Progenitor cell of endocrine pancreas (in vitro differentiated cells): ENCODE results near the gene MTPN. TPM values are rescaled to one million over a fixed set of nuclear protein-coding genes. Genes with fewer than 3 reads are reported as not detected.

Experiments used
- DNase-seq: peaks from one replicate; pipeline ENCODE4 v3.0.0; 2021; ENCODE audit warnings: low spot score; ENCODE audit not compliant: unreplicated experiment
- H3K27ac Mint-ChIP-seq: 2 replicates; pipeline ENCODE4 v1.8.0; 2021; ENCODE audit warnings: mild to moderate bottlenecking, moderate library complexity, mixed read lengths
- H3K27me3 Mint-ChIP-seq: 2 replicates; pipeline ENCODE4 v1.8.0; 2021; ENCODE audit warnings: mixed read lengths
- H3K36me3 Mint-ChIP-seq: 2 replicates; pipeline ENCODE4 v1.8.0; 2022; ENCODE audit warnings: mixed read lengths; ENCODE audit not compliant: insufficient read depth
- H3K4me1 Mint-ChIP-seq: 2 replicates; pipeline ENCODE4 v1.8.0; 2021; ENCODE audit warnings: low read depth, mixed read lengths
- H3K4me3 Mint-ChIP-seq: 2 replicates; pipeline ENCODE4 v1.8.0; 2021; ENCODE audit warnings: low read depth, mild to moderate bottlenecking, moderate library complexity, mixed read lengths
- H3K9me3 Mint-ChIP-seq: 2 replicates; pipeline ENCODE4 v1.8.0; 2021; ENCODE audit warnings: low read depth, mixed read lengths
- total RNA-seq: library from RNA; stranded (reverse); gene quantifications from 2 replicates; pipeline ENCODE4 v1.2.1, GENCODE V29; 2021
- TF ChIP-seq, protein P1 (sequence below): fragments of 200-600 bp; sonication (generic); IDR thresholded peaks from one replicate; pipeline ENCODE4 v1.5.0; 2021; ENCODE audit warnings: antibody characterized with exemption, mild to moderate bottlenecking; ENCODE audit not compliant: unreplicated experiment

Gene MTPN
- total RNA-seq, 1 donor from 2014 or later: 91.6 TPM

GRCh38 chr7:135990258-135990657 lies 13.1 kb upstream of the MTPN start:
- Mint-ChIP-seq H3K9me3 (peaks cover 4% of the 10 kb centered on the region), H3K4me1 (peaks cover 2% of the 10 kb centered on the region)

GRCh38 chr7:135981958-135982646 lies 4.9 kb upstream of the MTPN start:
- peaks cover 9% of the 10 kb centered on the region for H3K9me3 Mint-ChIP-seq
- no peak overlapping the region for H3K4me3 Mint-ChIP-seq
- no peak for DNase-seq
- no peaks in the 10 kb centered on the region for H3K36me3 Mint-ChIP-seq
- TF ChIP-seq, protein P1, sequence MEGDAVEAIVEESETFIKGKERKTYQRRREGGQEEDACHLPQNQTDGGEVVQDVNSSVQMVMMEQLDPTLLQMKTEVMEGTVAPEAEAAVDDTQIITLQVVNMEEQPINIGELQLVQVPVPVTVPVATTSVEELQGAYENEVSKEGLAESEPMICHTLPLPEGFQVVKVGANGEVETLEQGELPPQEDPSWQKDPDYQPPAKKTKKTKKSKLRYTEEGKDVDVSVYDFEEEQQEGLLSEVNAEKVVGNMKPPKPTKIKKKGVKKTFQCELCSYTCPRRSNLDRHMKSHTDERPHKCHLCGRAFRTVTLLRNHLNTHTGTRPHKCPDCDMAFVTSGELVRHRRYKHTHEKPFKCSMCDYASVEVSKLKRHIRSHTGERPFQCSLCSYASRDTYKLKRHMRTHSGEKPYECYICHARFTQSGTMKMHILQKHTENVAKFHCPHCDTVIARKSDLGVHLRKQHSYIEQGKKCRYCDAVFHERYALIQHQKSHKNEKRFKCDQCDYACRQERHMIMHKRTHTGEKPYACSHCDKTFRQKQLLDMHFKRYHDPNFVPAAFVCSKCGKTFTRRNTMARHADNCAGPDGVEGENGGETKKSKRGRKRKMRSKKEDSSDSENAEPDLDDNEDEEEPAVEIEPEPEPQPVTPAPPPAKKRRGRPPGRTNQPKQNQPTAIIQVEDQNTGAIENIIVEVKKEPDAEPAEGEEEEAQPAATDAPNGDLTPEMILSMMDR: no peak
- peaks cover 5% of the 10 kb centered on the region for H3K4me1 Mint-ChIP-seq
- H3K27ac Mint-ChIP-seq: no peak overlapping the region
- H3K27me3 Mint-ChIP-seq: no peaks in the 10 kb centered on the region

More at GRCh38 chr7:135990258-135990657, 13.1 kb upstream of the MTPN start:
- TF ChIP-seq, protein P1: no peak
- H3K27ac Mint-ChIP-seq: no peak overlapping the region
- no peaks in the 10 kb centered on the region for H3K36me3 Mint-ChIP-seq
- H3K4me3 Mint-ChIP-seq: no peak overlapping the region
- no peaks in the 10 kb centered on the region for H3K27me3 Mint-ChIP-seq
- DNase-seq: no peak

DNA sequence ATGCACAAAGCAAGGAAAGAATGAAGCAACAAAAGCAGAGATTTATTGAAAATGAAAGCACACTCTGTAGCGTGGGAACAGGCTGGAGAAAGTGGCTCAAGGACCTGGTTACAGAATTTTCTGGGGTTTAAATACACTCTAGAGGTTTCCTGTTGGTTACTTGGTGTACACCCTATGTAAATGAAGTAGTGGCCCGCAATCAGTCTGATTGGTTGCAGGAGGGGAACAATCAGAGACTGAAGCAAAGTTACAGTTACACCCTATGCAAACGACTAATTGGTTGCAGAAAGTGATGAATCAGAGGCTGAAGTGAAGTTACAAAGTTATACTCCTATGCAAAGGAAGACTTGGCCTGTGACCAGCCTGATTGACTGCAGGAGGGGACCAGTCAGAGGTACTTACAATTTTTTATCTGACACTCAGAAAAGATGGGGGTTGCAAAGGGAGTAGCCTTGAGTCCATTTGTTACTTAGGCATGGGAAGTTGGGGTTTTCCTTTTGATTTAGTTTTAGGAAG lies 3.6 kb upstream of the MTPN start:
- TF ChIP-seq, protein P1: no peak
- H3K27me3 Mint-ChIP-seq: no peaks in the 10 kb centered on the region

DNA sequence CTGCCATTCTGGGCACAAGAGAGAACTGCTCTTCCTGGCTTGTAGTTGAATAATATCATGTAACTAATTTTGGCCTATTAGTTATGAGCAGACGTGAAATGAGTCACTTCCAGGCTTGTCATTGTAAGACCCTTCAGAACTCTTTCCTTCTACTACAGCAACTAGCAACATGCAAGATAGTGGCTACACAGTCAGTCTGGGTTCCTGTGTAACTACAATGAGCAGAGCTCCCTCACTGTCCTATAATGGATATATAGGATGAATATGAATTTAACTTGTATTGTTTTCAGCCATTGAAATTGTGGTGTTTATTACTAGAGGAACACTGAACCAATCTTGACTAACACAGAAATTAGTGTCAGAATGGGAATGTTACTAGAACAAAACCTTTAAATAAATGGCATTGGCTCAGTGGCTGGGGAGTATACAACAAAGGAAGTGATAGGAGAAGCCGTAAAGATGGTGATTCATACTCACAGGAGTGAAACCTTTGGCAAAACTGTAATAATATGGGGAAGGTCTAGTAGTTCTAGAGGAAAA lies 2.9 kb upstream of the MTPN start:
- H3K4me1 Mint-ChIP-seq: peaks cover 14% of the 10 kb centered on the region
- peaks cover 4% of the 10 kb centered on the region for H3K9me3 Mint-ChIP-seq
- no peak overlapping the region for H3K27ac Mint-ChIP-seq
- no peak for DNase-seq
- TF ChIP-seq, protein P1: no peak
- no peaks in the 10 kb centered on the region for H3K27me3 Mint-ChIP-seq
- H3K36me3 Mint-ChIP-seq: no peaks in the 10 kb centered on the region
- no peak overlapping the region for H3K4me3 Mint-ChIP-seq

More for the DNA sequence above, 3.6 kb upstream of the MTPN start:
- Mint-ChIP-seq H3K9me3 (peaks cover 8% of the 10 kb centered on the region), H3K36me3 (no peaks in the 10 kb centered on the region), H3K27ac (no peak overlapping the region), H3K4me1 (peaks cover 14% of the 10 kb centered on the region), H3K4me3 (no peak overlapping the region)
- no peak for DNase-seq

DNA sequence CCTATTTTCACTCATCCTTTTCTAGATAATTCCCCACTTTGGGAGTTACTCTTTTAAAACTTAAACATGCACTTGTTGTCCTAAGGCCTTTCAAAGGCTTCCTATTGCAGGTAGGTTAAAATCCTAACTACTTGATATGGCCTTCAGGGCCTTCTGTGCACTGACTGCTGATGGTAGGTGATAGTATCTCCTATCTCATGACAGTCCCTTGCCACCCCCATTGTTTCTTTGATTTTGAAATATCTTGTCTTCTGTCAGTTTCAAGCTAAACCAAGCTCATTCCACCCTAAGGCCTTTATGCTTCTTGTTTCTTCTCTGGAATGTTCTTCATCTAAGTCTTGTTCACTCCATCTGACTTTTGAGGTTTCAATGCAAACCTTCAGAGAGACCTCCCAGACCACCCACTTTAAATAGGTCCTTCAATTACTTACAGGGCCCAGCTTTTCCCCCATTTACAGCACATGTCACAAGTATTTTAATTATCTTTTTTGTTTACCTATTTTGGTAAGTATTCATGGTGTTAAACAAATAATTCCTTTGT lies 2.4 kb upstream of the MTPN start:
- Mint-ChIP-seq H3K4me1 (peaks cover 15% of the 10 kb centered on the region), H3K4me3 (no peak overlapping the region), H3K36me3 (peaks cover under 1% of the 10 kb centered on the region), H3K27me3 (no peaks in the 10 kb centered on the region), H3K9me3 (peaks cover 4% of the 10 kb centered on the region), H3K27ac (no peak overlapping the region)
- no peak for DNase-seq
- TF ChIP-seq, protein P1: no peak
